GM10248 (cell line): ENCODE measurements around the gene GRAMD1B.

Experiments used
- CTCF ChIA-PET: fragments of 300-600 bp; sonication (Branson Sonifier 250); formaldehyde crosslinking; extraction: SDS; loops from one replicate; lab custom pipeline; 2021; ENCODE audit warnings: antibody characterized with exemption; lab: Yijun Ruan, JAX
- POLR2A ChIA-PET: fragments of 350-650 bp; sonication (Branson Sonifier 250); formaldehyde crosslinking; extraction: SDS; loops from one replicate; lab custom pipeline; 2020; ENCODE audit warnings: antibody characterized with exemption; lab: Yijun Ruan, JAX
- DNase-seq: peaks from one replicate; pipeline ENCODE4 v3.0.0; 2012; ENCODE audit errors: extremely low spot score
- CTCF ChIP-seq: IDR thresholded peaks from 2 replicates; pipeline ENCODE4 v1.5.1; 2012; ENCODE audit warnings: mild to moderate bottlenecking, low read depth; ENCODE audit errors: extremely low read depth, missing control alignments, control extremely low read depth

GRAMD1B gene

DNA sequence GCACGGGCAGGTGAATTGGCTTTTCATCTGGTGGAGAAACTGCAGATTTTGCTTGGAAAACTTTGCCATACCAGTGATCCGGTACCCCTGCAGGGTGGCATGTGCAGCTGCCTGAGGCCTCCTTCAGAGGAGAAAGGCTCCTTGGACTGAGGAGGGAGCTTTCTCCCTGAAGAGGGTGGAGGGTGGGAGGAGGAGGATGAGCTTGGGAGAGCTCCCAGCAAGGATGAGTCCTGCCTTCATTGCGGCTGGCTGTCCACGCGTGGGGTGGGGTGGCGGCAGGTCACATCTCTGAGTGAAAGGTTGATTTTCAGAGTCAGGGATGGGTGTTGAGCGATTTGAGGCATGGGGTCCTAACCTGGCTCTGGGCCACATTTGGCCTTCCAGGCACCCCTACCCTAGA, 96.8 kb downstream of the GRAMD1B start:
- ChIA-PET CTCF (interaction anchor here (1.5 to 2.3 kb wide), 3 partner anchors 9 to 28 kb away, joined by 5 to 10 read pairs (median 6); no protein-coding TSS in a partner anchor), POLR2A (interaction anchor here (0.5 kb wide), 1 partner anchor 478 kb away, joined by 3 read pairs; no protein-coding TSS in a partner anchor)
- no peak for TF ChIP-seq CTCF
- DNase-seq: no peak

GRCh38 chr11:123527526-123527925, 97.5 kb downstream of the GRAMD1B start:
- ChIA-PET CTCF (interaction anchor here (0.9 to 2.3 kb wide), 3 partner anchors 11 to 28 kb away, joined by 5 to 10 read pairs (median 5); no protein-coding TSS in a partner anchor), POLR2A (no interaction called here)
- TF ChIP-seq CTCF: no peak

GRCh38 chr11:123527947-123528346, 97.9 kb downstream of the GRAMD1B start:
- TF ChIP-seq CTCF: no peak
- no peak for DNase-seq
- ChIA-PET POLR2A (no interaction called here), CTCF (interaction anchor here (0.9 to 2.3 kb wide), 3 partner anchors 11 to 27 kb away, joined by 5 to 10 read pairs (median 5); no protein-coding TSS in a partner anchor)

More at GRCh38 chr11:123527526-123527925, 97.5 kb downstream of the GRAMD1B start:
- DNase-seq: no peak

DNA sequence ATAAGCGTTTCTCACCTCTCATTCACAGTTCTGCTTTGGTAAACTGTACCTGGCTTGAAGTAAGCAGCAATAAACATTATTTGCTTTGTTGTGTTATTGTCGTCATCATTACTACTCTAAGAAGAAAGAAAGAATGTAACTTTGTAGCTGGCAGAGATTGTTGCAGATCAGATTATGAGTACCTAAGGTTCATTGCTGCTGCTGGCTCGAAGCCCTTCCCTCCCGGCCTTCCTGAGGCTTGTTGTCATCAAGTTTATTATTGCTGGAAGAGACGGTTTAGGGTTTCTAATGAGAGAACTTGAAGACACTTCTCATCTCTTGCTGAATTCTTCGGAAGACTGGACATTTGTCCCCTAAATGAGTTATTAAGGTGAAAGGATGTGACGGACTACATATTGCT, 101.3 kb downstream of the GRAMD1B start:
- TF ChIP-seq CTCF: no peak
- no peak for DNase-seq
- POLR2A ChIA-PET: no interaction called here
- CTCF ChIA-PET: interaction anchor here (1.1 to 2.8 kb wide), 4 partner anchors 10 to 23 kb away, joined by 3 to 10 read pairs (median 4); no protein-coding TSS in a partner anchor

GRCh38 chr11:123532131-123532530, 102.1 kb downstream of the GRAMD1B start:
- no peak for DNase-seq
- TF ChIP-seq CTCF: no peak
- ChIA-PET POLR2A (no interaction called here), CTCF (interaction anchor here (1.1 to 2.8 kb wide), 3 partner anchors 9 to 22 kb away, joined by 3 to 10 read pairs (median 6); no protein-coding TSS in a partner anchor)

DNA sequence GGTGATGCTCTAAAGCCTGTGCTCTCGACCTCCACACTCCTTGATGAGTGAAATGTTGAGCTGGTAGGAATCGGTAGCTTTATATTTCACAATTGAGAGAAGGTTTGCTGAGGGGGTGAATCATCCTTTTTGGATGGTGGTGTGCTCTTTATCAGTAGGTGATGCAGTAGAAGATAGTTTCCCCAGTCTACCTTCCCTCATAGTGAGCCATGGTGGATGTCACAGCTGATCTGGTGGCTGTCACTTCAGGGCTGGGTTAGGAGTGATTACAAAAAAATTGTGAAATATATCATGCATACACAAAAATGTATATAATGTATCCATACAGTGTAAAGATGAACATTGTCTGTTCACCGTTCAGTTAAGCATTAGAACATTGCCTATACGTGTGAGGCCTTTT, 105.3 kb downstream of the GRAMD1B start:
- CTCF ChIA-PET: interaction anchor here (0.7 to 4.0 kb wide), 10 partner anchors 9 to 274 kb away, joined by 3 to 17 read pairs (median 6); no protein-coding TSS in a partner anchor
- TF ChIP-seq CTCF: no peak
- no peak for DNase-seq
- POLR2A ChIA-PET: no interaction called here
